Epithelial cell of esophagus (primary cell): Measurements from ENCODE around the gene EFNA4.

Experiments
- DNase-seq: peaks from one replicate; pipeline ENCODE4 v3.0.0; 2010; ENCODE audit warnings: low read depth
- H3K4me3 ChIP-seq: 2 replicates; pipeline ENCODE4 v1.5.1; 2011; ENCODE audit warnings: mild to moderate bottlenecking, low read length, control low read depth
- CTCF ChIP-seq: IDR thresholded peaks from 2 replicates; pipeline ENCODE4 v1.5.1; 2011; ENCODE audit warnings: low read depth, mild to moderate bottlenecking, low read length, control low read depth, inconsistent platforms; ENCODE audit not compliant: insufficient read depth; ENCODE audit errors: missing control alignments

EFNA4 gene

GRCh38 chr1:155083865-155084721, 20.6 kb downstream of the EFNA4 start:
- peak; percentile 75 for DNase-seq
- TF ChIP-seq CTCF: peak; percentile 58
- H3K4me3 ChIP-seq: peak overlapping the region; percentile 71

- DNase-seq: peak; percentile 94
- H3K4me3 ChIP-seq: peak overlapping the region; percentile 71
- TF ChIP-seq CTCF: peak; percentile 86
These were observed 21.4 kb downstream of the EFNA4 start for GRCh38 chr1:155084722-155085503.

- H3K4me3 ChIP-seq: peak overlapping the region; percentile 71
- no peak for TF ChIP-seq CTCF
- DNase-seq: peak; percentile 88
These were observed 22.1 kb downstream of the EFNA4 start for GRCh38 chr1:155085504-155086127.

- peak; percentile 60 for DNase-seq
- TF ChIP-seq CTCF: peak; percentile 86
- H3K4me3 ChIP-seq: no peak overlapping the region
These were observed 22.7 kb downstream of the EFNA4 start for GRCh38 chr1:155086128-155086741.

- TF ChIP-seq CTCF: no peak
- H3K4me3 ChIP-seq: no peak overlapping the region
- no peak for DNase-seq
These were observed 23.5 kb downstream of the EFNA4 start for GRCh38 chr1:155086856-155087535.
